EH (cell line): Measurements from ENCODE around the gene TRIM29.
A peak's percentile ranks its signal among the peaks of the same experiment; 100 is the strongest.

ENCODE experiments used
- DNase-seq: peaks from one replicate; pipeline ENCODE4 v3.0.0-alpha.2; 2015; ENCODE audit warnings: low read depth

TRIM29 gene

DNA sequence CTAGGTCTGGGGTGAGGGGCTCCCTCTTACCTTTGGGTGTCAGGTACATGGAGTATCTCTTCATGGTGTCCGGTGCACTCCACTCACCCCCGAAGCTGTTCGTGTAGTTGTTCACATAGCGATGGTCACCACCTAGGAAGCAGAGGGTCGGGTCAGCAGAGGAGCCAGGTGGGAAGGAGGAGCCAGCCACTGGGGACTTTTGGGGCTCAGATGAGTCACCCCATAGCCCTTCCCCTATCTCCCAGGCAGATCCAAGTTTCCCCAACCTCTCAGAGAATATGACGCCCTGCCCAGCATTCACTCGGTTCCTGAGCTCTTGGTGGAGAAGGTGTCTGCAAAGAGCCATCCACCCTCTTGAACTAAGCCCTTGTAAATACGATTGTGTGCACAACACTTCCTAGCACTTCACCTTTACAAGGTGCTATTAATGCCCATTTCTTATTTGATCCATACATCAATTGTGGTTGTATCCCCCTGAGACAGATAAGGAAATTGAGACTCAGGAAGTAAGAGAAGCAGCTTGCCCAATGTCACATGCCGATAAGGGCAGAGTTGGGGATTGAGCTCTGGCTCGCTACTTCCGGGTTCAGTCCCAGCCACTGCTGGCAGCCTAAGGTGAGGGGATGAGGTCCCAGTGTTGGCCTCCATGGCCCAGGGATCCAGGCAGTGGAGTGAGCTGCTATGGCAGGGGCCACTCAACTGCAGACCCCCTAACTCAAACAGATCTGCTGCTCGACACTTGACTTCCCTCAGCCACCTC, 14.8 kb downstream of the TRIM29 start:
- no peak for DNase-seq

DNA sequence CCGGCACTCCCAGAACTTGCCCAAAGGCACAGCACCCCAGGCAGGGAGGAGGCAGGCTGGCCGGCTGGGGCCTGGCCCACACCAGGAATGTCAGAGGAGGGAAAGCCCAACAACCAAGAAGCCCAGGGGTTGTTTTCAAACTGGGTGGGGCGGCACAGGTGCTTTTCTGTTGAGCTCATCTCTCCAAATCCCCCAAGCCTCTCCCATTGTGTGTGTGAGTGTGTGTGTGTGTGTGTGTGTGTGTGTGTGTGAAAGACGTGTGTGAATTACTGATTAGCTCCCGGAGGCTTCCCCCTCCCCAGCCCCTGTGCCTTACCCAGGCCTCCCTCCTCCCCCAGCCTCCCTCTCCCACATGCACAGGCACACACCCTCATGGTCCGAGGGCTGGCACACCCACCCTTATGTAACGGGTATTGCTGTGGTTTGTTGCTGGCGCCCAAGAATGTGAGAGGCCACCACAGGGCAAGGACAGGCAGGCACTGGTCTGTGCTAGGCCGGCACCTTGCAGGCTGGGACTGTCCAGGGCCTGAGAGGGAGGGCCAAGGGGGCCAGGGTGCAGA, 15.9 kb downstream of the TRIM29 start:
- DNase-seq: no peak

- DNase-seq: no peak
Observed at GRCh38 chr11:120121336-120121735, 16.6 kb downstream of the TRIM29 start.

- no peak for DNase-seq
Observed at GRCh38 chr11:120120805-120121335, 17.0 kb downstream of the TRIM29 start.

DNA sequence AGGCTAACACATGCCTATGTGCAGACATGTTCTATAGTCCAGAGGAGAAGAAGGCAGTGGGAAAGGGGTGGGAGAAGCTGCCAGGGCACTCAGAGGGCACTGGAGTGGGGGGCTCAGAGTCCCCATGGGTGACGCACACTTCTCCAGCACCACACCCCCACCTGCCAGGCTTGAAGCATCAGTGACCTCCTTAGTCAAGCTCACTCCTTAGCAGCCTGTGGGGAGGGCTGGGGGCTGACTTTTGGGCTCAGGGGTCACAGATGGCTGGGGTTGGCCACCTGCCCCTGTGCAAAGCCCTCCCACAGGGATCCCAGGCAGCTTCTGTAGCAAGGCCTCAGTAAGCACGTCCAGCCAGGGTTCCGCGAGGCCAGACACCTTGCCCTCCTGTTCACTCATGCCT, 18.8 kb downstream of the TRIM29 start:
- DNase-seq: no peak

GRCh38 chr11:120117991-120118390, 19.9 kb downstream of the TRIM29 start:
- no peak for DNase-seq

DNA sequence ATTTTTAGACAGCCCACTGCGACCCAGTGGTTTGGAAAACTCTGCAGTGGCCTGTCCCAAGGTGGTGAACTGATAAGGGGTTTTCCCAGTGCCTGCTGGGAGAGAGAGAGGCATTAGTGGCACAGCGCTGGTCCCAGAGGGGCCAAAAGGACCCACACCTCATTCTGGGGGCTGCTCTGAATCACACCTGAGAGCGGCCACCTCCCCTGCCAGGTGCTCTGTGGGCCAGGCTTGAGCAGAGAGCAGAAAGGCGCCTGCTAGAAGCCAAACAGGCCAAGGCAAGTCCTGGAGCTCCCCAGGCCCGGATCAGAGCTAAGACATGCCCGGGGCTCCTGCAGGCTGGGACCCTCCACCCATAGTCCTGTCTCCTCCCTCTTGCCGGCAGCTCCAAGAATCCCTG, 20.9 kb downstream of the TRIM29 start:
- DNase-seq: no peak

DNA sequence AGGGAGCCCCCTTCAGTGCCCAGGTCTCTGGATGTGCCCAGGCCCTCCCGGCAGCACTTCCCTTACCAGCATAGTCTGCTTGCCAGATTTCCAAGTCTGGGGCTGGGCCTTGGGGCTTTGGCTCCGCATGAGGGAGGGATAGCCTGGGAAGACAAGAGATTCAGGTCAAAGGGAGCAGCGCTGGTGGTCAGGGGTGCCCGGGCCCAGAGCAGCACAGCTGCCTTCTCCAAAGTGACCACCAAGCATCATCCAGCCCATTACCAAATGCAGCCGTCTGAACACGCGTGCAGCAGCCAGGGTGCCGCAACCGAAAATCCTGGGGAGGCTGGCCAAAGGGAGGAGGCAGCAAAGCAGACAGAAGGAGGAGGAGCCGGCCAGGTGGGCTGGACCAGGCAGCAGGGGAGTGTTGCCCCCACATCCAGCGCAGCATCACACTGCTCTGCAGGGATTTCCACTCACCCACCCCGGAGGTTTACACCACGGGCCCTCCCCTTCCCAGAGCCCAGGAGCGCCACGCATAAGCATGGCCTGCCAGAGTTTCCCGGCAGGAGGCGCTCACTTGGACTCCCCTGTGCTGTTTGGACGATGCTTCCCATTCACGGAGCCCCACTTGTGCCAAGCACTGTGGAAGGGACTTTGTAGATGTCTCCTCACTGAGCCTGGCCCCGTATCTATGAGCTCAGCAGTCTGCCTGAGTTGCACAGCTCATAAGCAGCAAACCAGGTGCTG, 22.5 kb downstream of the TRIM29 start:
- no peak for DNase-seq

DNA sequence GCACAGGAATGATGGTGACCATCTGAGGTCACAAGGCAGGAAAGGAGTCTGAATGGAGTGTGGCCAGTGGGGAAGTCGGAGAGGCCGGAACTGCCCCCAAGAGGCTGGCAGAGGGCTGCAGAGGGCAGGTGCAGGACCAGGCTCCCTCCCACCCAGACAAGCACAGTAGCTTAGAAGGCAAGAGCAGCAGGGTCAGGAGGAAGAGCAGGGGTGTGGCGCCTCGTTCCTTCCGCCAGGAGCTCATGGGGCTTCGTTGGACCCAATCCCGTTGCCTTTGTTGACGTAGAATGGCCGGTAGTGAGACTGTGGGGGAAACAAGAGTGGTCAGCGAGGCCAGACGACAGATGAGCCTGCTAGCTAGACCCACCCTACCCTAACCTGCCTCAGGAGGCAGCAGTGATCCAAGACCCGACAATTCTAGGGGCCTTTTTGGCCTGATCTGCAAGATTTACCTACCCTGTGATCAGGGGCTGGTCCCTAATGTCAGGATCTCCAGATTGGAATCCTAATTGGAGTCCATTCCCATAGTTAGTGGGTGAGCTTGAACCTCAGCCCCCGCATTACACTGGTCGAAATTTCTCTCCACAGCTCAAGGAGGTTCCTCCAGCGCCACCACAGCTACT, 25.6 kb downstream of the TRIM29 start:
- DNase-seq: no peak

DNA sequence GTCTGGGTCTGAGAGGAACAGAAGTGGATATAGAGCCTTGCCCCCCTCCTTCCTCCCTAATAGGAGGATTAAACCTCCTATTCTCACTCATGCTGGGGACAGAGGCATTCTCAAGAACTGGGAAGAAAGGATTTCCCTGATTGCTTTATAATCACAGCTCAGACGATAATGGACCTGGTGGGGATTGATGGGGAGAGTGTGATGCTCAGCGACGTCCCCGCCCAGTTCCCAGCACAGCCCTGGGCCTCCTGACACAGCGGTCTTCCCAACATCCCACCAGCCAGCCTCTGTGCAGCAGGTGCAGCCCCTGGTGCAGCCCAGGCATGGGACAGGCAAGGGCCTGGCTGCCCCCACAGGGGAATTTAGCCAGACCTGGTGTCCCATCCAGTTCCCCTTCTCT, 28.4 kb downstream of the TRIM29 start:
- DNase-seq: no peak

DNA sequence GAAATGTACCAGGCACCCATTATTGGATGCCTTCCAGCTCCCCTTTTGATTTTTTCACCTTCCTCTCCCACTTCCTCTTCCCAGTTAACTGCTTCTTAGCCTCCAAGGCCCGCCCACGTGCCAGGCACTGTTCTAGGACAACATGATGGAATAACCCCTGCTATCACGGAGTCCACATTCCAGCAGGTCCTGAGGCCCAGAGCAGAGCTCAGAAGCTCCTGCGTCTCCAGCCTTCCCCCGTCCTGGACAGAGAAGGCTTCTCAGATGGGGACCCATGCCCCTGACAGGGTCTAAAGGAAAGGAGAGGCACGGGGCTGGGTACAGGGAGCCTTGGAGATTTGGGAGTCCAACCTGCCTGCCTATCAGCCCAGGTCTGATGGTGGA, 29.1 kb downstream of the TRIM29 start:
- no peak for DNase-seq

DNA sequence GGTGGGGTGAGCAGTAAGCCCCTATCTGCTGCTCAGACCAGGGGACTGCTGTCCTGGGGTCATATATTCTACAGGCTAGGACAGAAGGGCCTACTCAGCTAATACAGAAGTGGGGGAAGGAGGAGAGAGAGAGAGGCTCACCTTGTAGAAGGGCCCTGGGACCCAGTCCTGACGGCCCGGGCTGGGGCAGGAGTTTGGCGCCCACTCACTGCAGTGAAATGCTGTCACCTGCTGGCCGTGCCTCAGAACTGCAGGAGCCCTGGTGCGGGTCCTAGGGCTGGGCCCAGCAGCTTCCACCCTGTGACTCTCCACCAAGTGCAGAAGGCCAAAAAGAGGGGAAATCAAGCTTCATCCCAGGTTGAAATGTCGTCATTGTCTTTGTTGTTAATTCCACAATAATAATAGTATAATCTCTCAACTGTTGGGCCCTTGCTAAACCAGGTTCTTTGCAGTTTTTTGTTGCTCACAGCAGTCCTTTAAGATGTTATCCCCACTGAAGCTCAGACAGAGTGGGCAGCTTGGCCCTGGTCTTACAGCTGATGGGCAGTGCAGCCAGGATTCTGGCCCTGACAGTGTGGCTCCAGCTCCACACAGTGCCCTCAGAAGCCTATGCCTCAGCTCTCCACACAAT, 29.6 kb downstream of the TRIM29 start:
- peak; percentile 58 for DNase-seq

DNA sequence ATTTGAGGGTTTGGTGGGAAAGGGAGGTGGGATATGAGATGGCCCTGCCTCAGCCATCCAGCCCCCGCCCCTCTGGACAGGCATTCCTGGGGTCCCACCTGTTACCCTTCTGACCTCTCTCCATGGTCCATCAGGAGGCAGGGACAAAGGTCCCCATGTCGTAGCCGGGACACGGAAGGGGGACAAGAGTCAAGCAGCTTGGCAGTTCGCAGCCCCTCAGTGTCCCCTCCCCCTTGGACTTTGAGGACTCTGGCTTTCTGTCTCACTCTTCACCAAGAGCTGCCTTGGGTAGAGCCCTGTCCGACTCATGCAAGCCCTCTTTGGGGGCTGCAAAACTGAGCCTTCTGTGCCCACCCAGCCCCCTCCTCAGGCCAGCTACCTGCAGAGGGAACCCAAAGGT, 30.2 kb downstream of the TRIM29 start:
- no peak for DNase-seq

DNA sequence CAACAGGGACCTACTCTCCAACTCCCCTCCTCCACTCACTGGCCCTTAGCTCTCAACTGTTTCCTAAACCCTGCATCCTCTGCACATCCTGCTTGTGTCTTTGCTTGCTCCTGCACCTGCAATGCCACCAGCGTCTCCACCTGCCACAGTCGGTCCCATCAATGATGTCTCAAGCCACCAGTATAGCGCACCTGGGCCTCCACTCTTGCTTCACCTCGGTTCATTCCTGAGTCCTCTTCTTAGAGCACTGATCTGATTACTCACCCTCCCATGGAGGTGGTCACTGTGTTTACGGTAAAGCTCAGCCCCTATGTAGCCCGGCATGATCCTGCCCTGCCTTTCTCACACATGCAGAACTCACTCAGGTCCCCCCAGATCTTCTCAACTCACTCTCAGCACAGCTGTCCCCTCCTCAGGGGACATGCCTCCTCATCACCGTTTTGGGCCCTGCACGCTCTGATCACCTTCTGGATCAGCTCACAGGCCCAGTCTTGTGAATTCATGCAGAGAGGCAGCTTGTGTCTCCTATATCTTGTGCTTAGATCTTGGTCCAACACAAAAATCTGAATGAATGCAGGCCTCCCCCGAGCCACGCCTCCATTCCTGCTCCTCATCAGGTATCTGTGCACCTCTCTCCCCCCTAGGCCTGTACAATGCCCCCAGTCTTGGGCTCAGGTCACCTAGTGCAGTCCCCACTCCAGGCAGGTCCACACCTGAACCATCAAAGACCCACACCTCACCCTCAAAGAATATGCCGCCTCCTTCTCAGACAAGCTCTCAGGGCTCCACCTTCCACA, 31.4 kb downstream of the TRIM29 start:
- no peak for DNase-seq

DNA sequence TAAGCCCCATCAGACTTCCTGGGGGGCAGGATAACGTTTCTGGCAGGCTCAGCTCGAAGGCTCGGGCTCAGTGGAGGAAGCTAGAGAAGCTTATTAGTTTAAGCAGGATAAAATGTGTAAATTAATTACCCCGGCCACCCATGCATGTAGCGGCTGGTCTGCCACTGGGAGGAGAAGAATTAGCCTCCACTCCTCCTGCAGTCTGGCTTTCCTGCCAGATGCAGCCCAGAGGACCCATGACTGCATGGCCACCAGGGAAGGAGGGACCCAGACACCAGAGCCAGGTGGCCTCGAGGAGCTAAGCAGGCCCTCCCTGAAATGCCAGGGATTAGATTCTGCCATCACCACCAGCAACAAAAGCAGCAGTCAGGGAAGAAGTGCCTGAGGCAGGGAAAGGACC, 32.3 kb downstream of the TRIM29 start:
- DNase-seq: no peak

DNA sequence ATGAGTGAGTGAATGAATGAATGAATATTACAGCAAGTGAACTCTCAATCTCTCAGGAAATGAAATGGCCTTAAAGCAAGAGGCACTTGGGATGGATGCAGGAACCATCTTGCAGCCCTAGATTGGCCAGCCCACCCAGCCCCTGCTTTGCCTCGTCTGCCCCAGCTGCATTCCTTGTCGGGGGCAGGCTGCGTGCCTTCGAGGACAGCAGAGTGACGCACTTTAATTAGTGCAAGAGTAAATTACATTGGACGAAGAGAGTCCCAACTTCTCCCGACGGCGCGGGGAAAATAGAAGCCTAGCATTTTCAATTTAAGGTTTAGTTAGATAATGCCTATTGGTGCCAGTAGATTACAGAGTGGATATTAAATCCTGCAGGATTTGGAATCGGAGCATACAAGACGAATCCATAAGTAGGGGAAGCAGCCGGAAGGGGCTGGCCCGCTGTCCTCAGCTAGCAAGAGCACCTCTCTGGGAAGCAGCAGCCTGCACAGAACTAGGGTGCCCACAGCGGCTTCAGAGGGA, 33.8 kb downstream of the TRIM29 start:
- no peak for DNase-seq

- no peak for DNase-seq
Observed at GRCh38 chr11:120102864-120103122, 35.1 kb downstream of the TRIM29 start.

- DNase-seq: no peak
Observed at GRCh38 chr11:120102050-120102863, 35.7 kb downstream of the TRIM29 start.

DNA sequence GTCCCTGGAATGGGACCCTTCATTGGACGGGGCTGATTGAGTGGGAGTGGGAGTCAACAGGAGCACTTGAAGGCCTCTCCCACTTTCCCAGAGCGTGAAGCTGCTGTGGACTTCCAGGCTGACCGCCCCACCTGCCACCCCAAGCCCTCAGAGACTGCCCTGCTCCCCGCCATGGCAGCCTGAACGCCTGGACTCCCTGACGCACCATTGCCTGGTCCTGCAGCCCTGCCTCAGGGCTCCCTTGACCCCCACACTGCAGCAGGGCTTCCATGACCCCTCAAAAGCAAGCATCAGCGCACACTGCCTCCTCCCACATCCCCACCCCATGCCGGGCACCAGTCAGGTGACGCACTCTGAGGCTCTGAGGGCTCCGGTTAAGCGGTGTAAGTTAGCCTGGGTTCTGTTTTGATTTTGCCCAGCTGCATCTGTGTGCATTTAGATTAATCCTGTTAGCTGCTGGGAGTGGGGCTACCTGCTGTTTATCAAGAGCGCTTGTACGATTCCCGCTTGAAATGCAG, 39.4 kb downstream of the TRIM29 start:
- DNase-seq: no peak

DNA sequence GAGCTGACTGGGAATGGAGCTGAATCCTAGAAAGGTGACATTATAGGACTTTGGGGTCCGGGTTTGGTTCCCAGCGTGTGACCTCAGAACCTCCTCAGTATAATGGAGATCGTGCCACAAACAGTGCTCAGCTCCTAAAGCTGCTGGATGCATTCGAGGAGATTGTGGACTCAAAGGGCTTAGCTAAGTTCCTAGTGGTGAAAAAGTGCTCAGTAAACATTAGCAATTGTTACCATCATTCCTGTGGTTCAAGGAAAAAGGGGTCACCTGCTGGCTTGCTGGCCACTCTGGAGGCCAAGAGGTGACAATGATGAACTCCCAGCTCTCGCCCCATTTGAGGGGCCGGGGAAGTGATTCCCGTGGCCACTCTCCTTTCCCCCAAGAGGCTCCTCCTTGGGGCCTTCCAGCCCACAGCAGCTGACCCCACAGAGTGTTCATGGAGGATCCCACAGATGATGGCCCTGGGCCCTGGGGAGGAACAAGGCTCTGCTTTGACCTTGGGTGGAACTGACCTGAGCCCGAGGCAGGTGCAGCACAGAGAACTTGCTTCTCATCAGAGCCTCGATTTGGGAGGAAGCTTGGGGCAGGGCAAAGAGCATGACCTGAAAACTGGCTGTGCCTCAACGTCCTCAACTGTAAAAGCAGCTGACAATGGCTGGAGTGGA, 40.1 kb downstream of the TRIM29 start:
- no peak for DNase-seq
